HCT116 (cell line): ENCODE results near the gene RABGEF1. TPM values are rescaled to one million over a fixed set of nuclear protein-coding genes. Genes with fewer than 3 reads are reported as not detected.
"Not testable (repeated sequence)": the region's sequence is repeated elsewhere in the genome, so short reads cannot be mapped to it uniquely, and the experiment has no call there.

Experiments used
- ATAC-seq: fragments of 200-7000 bp; cut with Tn5 transposase; 2 replicates; pipeline ENCODE4 v1.9.1; 2020; ENCODE audit warnings: mild to moderate bottlenecking, moderate library complexity
- BruUV-seq: library from RNA; stranded (reverse); fragments of 400-500 nt; replicated peaks from 2 replicates; lab custom pipeline; 2021; lab: Mats Ljungman, UMichigan
- CTCF ChIA-PET: fragments of 300-600 bp; sonication (Branson Sonifier 250); formaldehyde crosslinking; loops from one replicate; lab custom pipeline; 2021; ENCODE audit warnings: antibody characterized with exemption; lab: Charles Lee
- POLR2A ChIA-PET: fragments of 300-600, 350-600 bp; sonication (Branson Sonifier 250); formaldehyde crosslinking; loops from one replicate; lab custom pipeline; 2021; ENCODE audit warnings: antibody characterized with exemption; lab: Charles Lee
- RAD21 ChIA-PET, 2 experiments: fragments of 300-600 bp; sonication (Branson Sonifier 250); formaldehyde crosslinking; loops; one replicate each; lab custom pipeline; 2023; ENCODE audit warnings: low total read pairs in 2 of 2; ENCODE audit not compliant: uncharacterized antibody in 2 of 2, unreplicated experiment in 2 of 2, low non-redundant PET in 1 of 2; lab: Charles Lee
- DNase-seq: peaks from one replicate; pipeline ENCODE4 v3.0.0-alpha.2; 2010; ENCODE audit warnings: low read depth, low spot score
- H2AFZ ChIP-seq: fragments of 200-600 bp; shearing (Covaris generic), sonication (generic); 2 replicates; pipeline ENCODE4 v1.6.1; 2017; ENCODE audit warnings: low read depth, mixed run types, mixed read lengths, antibody characterized with exemption, low read length; ENCODE audit not compliant: poor library complexity, severe bottlenecking
- H3K27ac ChIP-seq: 2 replicates; pipeline ENCODE4 v1.5.1; 2012; ENCODE audit warnings: low read depth, low read length
- H3K27me3 ChIP-seq: fragments of 200-600 bp; sonication (generic); 2 replicates; pipeline ENCODE4 v1.6.1; 2016; ENCODE audit warnings: mixed run types, low read length, mixed read lengths; ENCODE audit not compliant: insufficient read depth
- H3K36me3 ChIP-seq, 2 experiments: fragments of 200-500 bp in 1 of 2; fragments of 200-600 bp in 1 of 2; sonication (Bioruptor generic) in 1 of 2; sonication (generic) in 1 of 2; 2 replicates each; pipeline versions ENCODE4 v1.5.1 to v1.6.1; 2014 to 2016; ENCODE audit warnings: low read length in 2 of 2, inconsistent platforms in 1 of 2, mixed read lengths in 1 of 2, mixed run types in 1 of 2; ENCODE audit not compliant: insufficient read depth in 2 of 2, control insufficient read depth in 1 of 2
- H3K4me1 ChIP-seq, 2 experiments: fragments of 200-600 bp in 1 of 2; sonication (generic) in 1 of 2; 2 replicates each; pipeline versions ENCODE4 v1.5.1 to v1.6.1; 2012 to 2017; ENCODE audit warnings: low read length in 2 of 2, inconsistent platforms in 1 of 2, mild to moderate bottlenecking in 1 of 2, mixed read lengths in 1 of 2, mixed run types in 1 of 2, moderate library complexity in 1 of 2; ENCODE audit not compliant: insufficient read depth in 2 of 2, control insufficient read depth in 1 of 2
- H3K4me2 ChIP-seq: fragments of 200-600 bp; sonication (generic); 2 replicates; pipeline ENCODE4 v1.6.1; 2017; ENCODE audit warnings: mixed run types, low read length, mixed read lengths
- H3K4me3 ChIP-seq, 2 experiments: fragments of 200-600 bp in 1 of 2; sonication (generic) in 1 of 2; replicated peaks in 1 of 2; 2 replicates each; pipeline ENCODE4 v1.5.1; 2011 to 2016; ENCODE audit warnings: low read length in 2 of 2, control low read depth in 1 of 2, low read depth in 1 of 2, mild to moderate bottlenecking in 1 of 2, mixed read lengths in 1 of 2, mixed run types in 1 of 2
- H3K79me2 ChIP-seq: fragments of 200-600 bp; sonication (generic); 2 replicates; pipeline ENCODE4 v1.6.1; 2017; ENCODE audit warnings: mild to moderate bottlenecking, mixed run types, low read length, moderate library complexity, mixed read lengths; ENCODE audit not compliant: insufficient read depth
- H3K9ac ChIP-seq: fragments of 200-600 bp; sonication (generic); 2 replicates; pipeline ENCODE4 v1.6.1; 2016; ENCODE audit warnings: low read length, mixed read lengths
- H3K9me2 ChIP-seq: fragments of 200-600 bp; sonication (generic), shearing (Covaris generic); 2 replicates; pipeline ENCODE4 v1.6.1; 2017; ENCODE audit warnings: mixed run types, mild to moderate bottlenecking, moderate library complexity; ENCODE audit not compliant: insufficient read depth
- H3K9me3 ChIP-seq, 2 experiments: fragments of 200-500 bp in 1 of 2; fragments of 200-600 bp in 1 of 2; sonication (Bioruptor generic) in 1 of 2; sonication (generic) in 1 of 2; 2 replicates each; pipeline ENCODE4 v1.6.1; 2014 to 2017; ENCODE audit warnings: low read length in 2 of 2, mixed read lengths in 2 of 2, inconsistent platforms in 1 of 2, low read depth in 1 of 2, mild to moderate bottlenecking in 1 of 2, mixed run types in 1 of 2, moderate library complexity in 1 of 2; ENCODE audit not compliant: control insufficient read depth in 1 of 2, insufficient read depth in 1 of 2
- H4K20me1 ChIP-seq: fragments of 200-600 bp; sonication (generic), shearing (Covaris generic); 2 replicates; pipeline ENCODE4 v1.6.1; 2017; ENCODE audit warnings: mixed run types, mild to moderate bottlenecking, moderate library complexity; ENCODE audit not compliant: insufficient read depth
- EGR1 ChIP-seq: IDR thresholded peaks from 2 replicates; pipeline ENCODE4 v1.6.1; 2012; ENCODE audit warnings: low read depth
- ELF1 ChIP-seq: IDR thresholded peaks from 2 replicates; pipeline ENCODE4 v1.6.1; 2012; ENCODE audit warnings: low read depth, borderline replicate concordance
- JUND ChIP-seq: IDR thresholded peaks from 2 replicates; pipeline ENCODE4 v1.6.1; 2012
- MAX ChIP-seq: IDR thresholded peaks from 2 replicates; pipeline ENCODE4 v1.6.1; 2012
- RAD21 ChIP-seq: IDR thresholded peaks from 2 replicates; pipeline ENCODE4 v1.6.1; 2012; ENCODE audit warnings: low read depth, mild to moderate bottlenecking
- REST ChIP-seq: IDR thresholded peaks from 2 replicates; pipeline ENCODE4 v1.6.1; 2012; ENCODE audit warnings: low read depth
- SIN3A ChIP-seq: IDR thresholded peaks from 2 replicates; pipeline ENCODE4 v1.6.1; 2012; ENCODE audit warnings: low read depth
- YY1 ChIP-seq: IDR thresholded peaks from 2 replicates; pipeline ENCODE4 v1.6.1; 2011; ENCODE audit warnings: low read length, low read depth, moderate library complexity, mild to moderate bottlenecking; ENCODE audit not compliant: insufficient replicate concordance; ENCODE audit errors: extremely low read depth
- ZNF274 ChIP-seq: fragments of 200-500 bp; sonication (Bioruptor generic); IDR thresholded peaks from 2 replicates; pipeline ENCODE4 v1.6.1; 2014; ENCODE audit warnings: mild to moderate bottlenecking, low read depth, low read length, inconsistent platforms
- intact Hi-C: fragments of 100-400 bp; cut with micrococcal nuclease; formaldehyde crosslinking; loops from 2 replicates; pipeline ENCODE4 v1.10.0; 2022
- total RNA-seq: library from RNA; stranded (reverse); gene quantifications from one replicate; pipeline ENCODE4 v1.2.1, GENCODE V29; 2021; ENCODE audit not compliant: unreplicated experiment
- TF ChIP-seq, protein P1 (sequence below), 3 experiments: fragments of 200-600 bp in 1 of 3; sonication (generic) in 1 of 3; IDR thresholded peaks in 2 of 3; conservative IDR thresholded peaks in 1 of 3; 2 replicates each; pipeline ENCODE4 v1.5.1; 2012 to 2017; ENCODE audit warnings: low read depth in 2 of 3, low read length in 2 of 3, antibody characterized with exemption in 1 of 3, borderline replicate concordance in 1 of 3, control low read depth in 1 of 3, mild to moderate bottlenecking in 1 of 3, mixed read lengths in 1 of 3, mixed run types in 1 of 3, moderate library complexity in 1 of 3; ENCODE audit not compliant: insufficient read depth in 1 of 3

Gene RABGEF1
- total RNA-seq, 1 experiment from 2014 or later, result 22.9 TPM

GRCh38 chr7:66710752-66711151 is 29.8 kb upstream of the RABGEF1 start:
- POLR2A ChIA-PET, intact Hi-C loops, ATAC-seq: not testable (repeated sequence)

DNA sequence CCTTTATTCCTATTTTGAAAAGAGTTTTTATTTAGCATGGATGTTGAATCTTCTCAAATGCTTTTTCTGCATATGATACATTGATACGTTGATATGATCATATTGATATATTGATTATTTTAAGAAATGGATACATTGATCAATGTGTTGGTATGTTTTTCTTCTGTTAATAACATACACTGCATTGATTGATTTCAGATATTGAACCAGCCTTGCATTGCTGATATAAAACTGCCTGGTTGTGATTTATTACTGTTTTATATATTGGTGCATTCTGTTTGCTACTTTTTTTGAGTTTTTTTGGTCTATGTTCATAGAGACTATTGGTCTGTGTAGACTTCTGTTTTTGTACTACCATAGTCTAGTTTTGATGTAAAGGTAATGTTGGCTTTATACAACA is 26.8 kb upstream of the RABGEF1 start:
- ATAC-seq (no peak), DNase-seq (no peak)
- POLR2A ChIA-PET, result no interaction called here
- H3K36me3 ChIP-seq, result peaks cover 0 to 2% of the 10 kb centered on the region in 2 experiments; a peak in 2 of 4 replicates
- CTCF ChIA-PET, result no interaction called here
- peaks cover 0 to 8% of the 10 kb centered on the region in 2 experiments; a peak in 1 of 4 replicates for H3K9me3 ChIP-seq
- no TSS peak for BruUV-seq
- H4K20me1 ChIP-seq, result no peaks in the 10 kb centered on the region
- RAD21 ChIA-PET, result no interaction called here
- H3K9me2 ChIP-seq, result no peaks in the 10 kb centered on the region
- no peak overlapping the region for H3K27ac ChIP-seq
- no peaks in the 10 kb centered on the region for H3K27me3 ChIP-seq
- no peaks in the 10 kb centered on the region for H3K4me1 ChIP-seq
- H2AFZ ChIP-seq, result no peak overlapping the region
- H3K4me3 ChIP-seq, result no peak overlapping the region
- no peak overlapping the region for H3K9ac ChIP-seq
- intact Hi-C loops, result no loop called here
- no peak for TF ChIP-seq SIN3A
- TF ChIP-seq, protein P1, sequence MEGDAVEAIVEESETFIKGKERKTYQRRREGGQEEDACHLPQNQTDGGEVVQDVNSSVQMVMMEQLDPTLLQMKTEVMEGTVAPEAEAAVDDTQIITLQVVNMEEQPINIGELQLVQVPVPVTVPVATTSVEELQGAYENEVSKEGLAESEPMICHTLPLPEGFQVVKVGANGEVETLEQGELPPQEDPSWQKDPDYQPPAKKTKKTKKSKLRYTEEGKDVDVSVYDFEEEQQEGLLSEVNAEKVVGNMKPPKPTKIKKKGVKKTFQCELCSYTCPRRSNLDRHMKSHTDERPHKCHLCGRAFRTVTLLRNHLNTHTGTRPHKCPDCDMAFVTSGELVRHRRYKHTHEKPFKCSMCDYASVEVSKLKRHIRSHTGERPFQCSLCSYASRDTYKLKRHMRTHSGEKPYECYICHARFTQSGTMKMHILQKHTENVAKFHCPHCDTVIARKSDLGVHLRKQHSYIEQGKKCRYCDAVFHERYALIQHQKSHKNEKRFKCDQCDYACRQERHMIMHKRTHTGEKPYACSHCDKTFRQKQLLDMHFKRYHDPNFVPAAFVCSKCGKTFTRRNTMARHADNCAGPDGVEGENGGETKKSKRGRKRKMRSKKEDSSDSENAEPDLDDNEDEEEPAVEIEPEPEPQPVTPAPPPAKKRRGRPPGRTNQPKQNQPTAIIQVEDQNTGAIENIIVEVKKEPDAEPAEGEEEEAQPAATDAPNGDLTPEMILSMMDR (IDR thresholded peaks at IDR 0.05 in 2 of 3, conservative IDR thresholded peaks at IDR 0.05 in 1 of 3; ENCODE audit: borderline replicate concordance in 1 of 3, insufficient read depth in 1 of 3, low read depth in 2 of 3, low read length in 2 of 3), result no peak
- TF ChIP-seq EGR1, result no peak
- no peak for TF ChIP-seq RAD21
- no peak for TF ChIP-seq REST
- no peak for TF ChIP-seq ELF1
- TF ChIP-seq YY1, result no peak
- TF ChIP-seq JUND, result no peak
- no peak for TF ChIP-seq MAX
- no peak for TF ChIP-seq ZNF274
- H3K4me2 ChIP-seq, result no peak overlapping the region
- H3K79me2 ChIP-seq, result no peaks in the 10 kb centered on the region

More at GRCh38 chr7:66710752-66711151, 29.8 kb upstream of the RABGEF1 start:
- H3K4me2 ChIP-seq, H3K9me2 ChIP-seq, RAD21 ChIA-PET, BruUV-seq, H3K27ac ChIP-seq, H3K27me3 ChIP-seq, H3K4me3 ChIP-seq, H4K20me1 ChIP-seq, H3K36me3 ChIP-seq, H3K4me1 ChIP-seq, CTCF ChIA-PET, H3K9ac ChIP-seq, DNase-seq, H2AFZ ChIP-seq, H3K9me3 ChIP-seq, H3K79me2 ChIP-seq: not testable (repeated sequence)
